GM21737 (cell line): ENCODE data around the gene DOK7.

Experiments
- ATAC-seq: cut with Tn5 transposase; IDR thresholded peaks from one replicate; pipeline ENCODE4 v1.9.1; 2021; ENCODE audit warnings: mild to moderate bottlenecking, moderate library complexity; ENCODE audit not compliant: unreplicated experiment

DOK7 gene

DNA sequence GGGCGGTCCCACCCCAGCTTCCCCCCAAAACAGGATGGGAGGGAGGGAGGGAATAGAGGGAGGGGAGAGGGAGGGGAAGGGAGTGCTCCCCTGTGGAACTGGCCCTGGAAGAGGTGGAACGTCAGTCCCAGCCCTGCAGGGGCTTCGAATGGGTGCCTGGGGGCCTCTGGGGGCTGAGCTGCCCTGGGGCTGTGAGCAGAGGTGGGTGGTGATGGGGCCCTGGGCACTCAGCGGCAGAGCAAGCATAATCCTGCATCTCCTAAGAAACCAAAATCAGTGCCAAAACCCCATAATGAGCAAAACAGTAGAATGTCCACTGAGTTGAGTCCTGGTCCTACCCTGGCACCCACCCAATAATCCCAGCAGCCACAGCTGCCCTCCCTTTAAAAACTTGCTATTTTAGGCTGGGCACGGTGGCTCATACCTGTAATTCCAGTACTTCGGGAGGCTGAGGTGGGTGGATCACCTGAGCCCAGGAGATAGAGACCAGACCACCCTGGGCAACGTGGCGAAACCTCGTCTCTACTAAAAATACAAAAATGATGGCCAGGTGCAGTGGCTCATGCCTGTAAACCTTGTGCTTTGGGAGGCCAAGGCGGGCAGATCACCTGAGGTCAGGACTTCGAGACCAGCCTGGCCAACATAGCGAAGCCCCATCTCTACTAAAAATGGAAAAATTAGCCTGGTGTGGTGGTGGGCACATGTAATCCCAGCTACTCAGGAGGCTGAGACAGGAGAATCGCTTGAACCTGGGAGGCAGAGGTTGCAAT lies 11.1 kb downstream of the DOK7 start:
- ATAC-seq: no peak

DNA sequence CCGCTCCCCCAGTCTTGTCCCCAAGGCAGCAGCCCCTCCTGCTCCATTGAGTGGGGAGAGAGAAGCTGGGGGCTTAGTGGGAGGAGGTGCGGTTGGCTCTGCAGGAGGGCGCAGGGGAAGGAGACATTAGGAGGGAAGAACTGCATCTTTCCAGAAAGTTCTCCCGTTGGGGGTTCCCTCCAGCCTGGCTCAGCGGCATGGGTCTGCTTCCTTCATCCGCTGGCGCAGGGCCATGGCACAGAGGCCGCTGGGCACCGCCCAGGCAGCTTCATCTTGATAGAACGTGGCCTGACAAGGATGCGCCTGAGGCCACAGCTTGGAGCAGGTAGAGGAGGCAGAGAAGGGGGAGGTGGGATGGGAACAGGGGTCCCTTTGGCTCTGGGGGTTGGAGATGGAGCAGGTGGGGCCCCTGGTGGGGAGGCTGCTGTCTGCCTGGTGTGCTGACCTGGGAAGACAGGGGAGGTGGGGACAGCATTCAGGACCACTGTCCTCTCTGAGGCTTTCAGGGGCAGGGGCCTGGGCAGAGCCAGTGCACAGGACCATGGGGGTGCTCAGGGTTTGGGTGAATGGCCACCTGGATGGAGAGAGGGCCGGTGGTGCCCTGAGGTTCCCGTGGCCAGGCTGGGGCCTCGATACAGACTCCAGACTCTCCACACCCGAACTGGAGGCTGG lies 12.1 kb downstream of the DOK7 start:
- no peak for ATAC-seq

DNA sequence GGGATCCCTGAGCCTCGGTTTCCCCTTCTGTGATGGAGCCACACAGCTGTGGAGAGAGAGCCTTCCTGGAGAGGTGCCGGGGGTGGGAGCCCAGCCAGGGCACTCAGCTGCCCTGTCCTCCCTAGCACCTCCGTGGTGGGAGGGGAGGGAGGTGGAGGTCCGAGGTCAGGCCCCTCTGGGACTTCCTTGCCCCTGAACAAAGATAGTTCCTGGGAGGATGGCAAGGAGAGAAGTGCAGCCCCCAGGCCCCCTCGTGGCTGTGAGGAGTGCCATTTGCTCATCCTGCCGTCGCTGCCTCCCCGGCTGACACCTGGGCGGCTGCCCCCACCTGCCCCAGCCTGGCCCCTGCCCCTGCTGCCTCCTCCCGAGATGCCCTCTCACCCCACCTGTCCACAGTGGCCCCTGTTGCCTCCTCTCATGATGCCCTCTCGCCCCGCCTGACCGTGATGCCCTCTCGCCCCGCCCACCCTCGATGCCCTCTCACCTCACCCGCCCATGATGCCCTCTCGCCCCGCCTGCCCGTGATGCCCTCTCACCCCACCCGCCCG lies 12.7 kb downstream of the DOK7 start:
- ATAC-seq: no peak

DNA sequence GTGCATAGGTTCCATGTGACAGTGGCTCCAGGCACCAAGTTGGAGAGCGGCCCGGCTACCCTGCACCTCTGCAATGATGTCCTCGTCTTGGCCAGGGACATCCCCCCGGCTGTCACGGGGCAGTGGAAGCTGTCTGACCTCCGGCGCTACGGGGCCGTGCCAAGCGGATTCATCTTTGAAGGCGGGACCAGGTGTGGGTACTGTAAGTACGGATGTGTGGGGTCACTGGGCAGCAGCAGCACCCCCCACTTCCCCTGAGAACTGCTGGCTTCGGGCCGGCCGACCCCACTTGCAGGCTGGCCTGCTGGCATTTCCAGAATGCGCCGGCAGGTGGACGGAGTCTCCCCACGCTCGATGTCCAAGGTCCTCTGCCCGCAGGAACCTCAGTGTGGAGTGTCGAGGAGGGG lies 13.2 kb downstream of the DOK7 start:
- no peak for ATAC-seq

DNA sequence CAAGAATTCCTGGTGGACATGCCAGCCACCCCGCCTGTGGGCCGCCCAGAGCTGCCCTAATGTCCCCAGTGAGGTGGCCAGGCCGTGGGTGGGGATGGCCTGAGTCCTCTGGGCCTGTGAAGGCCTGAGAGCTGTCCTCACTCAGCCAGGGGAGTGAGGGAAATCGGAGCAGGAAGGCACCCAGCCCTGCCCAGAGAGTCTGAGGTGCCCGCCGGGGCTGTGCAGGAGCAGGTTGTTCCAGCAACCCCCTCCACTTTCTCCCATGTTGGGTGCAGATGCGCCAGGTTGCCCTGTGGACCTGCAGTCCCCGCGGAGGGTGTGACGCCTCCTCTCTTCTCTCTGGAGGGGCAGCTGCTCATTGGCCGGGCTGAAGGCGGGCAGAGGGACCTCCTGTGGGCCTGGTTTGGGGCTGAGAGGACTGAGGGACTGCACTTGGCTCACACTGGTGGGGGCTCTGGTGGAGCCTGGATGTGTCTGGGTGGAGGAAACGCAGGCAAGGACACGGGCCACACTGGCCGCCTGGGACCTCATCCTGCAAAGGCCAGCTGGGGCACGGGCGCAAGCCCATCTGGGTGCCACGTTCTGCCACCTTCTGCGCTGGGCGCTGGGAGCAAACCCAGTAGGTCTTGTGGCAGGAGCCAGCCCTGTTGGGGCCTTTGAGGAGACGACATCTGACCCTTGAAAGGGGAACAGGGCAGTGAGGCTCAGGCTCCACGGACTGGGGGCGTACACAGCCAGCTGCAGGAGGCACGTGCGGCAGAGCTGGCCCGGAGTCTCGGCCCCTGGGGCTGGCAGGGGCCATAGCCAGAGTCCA lies 14.0 kb downstream of the DOK7 start:
- ATAC-seq: no peak

DNA sequence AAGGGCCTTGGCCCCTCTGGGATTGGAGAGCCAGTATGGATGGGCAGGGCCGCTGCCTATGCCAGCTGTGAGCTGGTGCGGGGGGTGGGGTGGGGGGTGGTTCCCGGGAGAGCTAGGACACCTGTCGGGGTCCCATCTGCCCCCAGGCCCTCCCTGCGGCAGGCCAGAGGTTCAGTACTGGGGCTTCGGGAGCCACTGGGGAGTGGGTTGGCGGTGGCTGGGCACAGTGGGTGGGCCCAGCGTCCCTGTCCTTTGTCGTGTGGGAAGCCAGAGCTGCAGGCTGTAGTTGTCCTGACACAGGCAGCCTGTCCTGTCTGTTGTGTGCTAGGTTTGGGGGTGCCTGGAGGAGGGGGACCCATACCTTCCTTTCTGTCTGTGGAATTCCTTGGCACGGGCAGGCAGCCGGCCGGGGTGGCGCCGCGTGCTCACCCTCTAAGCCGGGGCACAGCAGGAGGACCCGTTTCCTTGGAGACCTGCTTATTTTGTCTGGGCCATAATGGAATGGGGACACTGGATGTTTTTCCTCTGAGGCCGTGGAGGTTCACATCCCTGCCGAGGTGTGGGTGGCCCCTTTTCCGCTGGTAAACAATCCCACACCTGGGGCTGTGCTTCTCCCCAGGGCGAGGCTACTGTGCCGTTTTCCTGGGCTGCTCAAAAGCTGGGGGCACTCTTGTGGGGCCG lies 14.8 kb downstream of the DOK7 start:
- no peak for ATAC-seq

DNA sequence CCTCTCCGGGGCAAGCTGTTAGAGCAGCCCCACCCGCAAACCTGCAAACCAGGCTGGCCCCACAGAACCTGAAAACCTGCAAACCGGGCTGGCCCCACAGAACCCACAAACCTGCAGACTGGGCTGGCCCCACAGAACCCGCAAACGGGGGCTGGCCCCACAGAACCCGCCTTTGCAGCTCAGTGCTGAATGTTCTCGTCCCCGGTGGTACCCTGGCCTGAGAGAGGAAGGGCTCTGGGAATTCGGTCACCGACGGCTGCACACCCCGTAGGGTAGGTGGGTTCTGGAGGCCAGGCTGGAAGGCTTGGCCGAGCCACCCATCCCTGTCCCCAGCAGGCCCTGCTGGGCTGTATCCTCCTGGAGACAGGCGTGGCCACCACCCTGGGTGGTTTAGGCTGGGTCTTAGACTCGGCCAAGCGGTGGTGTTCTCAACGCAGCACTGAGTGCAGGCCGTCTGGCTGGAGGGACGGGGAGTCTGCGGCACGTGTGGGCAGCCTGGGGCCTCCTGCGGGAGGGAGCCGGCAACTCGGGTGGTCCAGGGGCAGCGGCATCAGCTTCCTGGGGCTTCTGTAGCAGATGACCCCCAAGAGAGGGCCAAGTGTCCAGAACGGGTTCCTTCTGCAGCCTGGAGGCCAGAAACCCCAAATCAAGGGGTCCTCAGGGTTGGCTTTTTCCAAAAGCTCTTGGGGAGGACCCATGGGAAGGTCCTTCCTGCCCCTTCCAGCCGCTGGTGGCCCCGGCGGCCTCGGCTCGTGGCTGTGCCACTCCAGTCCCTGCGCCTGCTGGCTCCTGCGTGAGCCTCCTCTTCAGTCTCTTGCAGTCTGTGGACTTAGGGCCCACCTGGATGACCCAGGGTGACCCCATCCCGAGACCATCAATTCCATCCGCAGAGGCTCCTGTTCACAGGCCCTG lies 15.6 kb downstream of the DOK7 start:
- ATAC-seq: no peak

DNA sequence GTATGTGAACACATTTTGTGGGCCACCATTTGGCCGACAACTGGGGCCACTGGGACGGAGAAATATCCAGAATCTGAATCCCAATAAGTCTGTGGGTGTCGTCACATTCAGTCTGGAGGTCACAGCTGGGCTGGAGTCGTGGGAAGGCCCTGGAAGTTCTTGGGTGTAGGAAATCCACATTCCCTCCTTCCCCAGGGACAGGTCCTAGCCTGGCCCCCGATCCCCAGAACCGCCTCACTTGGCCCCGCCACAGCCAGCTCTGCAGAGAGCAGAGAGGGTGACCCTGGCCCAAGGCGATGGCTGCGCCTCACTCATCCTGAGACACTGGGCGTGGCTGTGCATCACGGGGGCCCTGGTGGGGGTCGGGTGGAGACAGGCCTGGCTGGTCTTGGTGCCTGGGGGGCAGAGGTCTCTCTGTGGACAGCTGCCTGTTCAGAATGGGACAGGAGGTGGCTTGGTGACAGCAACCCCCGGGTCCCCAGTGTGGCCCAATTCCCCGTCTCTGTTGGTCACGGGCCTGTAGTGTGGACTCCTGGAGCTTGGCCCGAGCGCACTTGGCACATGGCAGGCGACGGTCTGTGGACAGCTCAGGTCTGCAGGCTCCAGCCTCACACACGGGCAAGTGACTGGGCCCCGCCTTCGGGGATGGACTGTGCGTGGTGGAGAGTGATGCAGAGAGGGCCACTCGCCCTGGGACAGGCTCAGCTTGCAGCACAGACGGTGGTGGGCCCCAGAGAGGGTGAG lies 16.4 kb downstream of the DOK7 start:
- ATAC-seq: no peak

DNA sequence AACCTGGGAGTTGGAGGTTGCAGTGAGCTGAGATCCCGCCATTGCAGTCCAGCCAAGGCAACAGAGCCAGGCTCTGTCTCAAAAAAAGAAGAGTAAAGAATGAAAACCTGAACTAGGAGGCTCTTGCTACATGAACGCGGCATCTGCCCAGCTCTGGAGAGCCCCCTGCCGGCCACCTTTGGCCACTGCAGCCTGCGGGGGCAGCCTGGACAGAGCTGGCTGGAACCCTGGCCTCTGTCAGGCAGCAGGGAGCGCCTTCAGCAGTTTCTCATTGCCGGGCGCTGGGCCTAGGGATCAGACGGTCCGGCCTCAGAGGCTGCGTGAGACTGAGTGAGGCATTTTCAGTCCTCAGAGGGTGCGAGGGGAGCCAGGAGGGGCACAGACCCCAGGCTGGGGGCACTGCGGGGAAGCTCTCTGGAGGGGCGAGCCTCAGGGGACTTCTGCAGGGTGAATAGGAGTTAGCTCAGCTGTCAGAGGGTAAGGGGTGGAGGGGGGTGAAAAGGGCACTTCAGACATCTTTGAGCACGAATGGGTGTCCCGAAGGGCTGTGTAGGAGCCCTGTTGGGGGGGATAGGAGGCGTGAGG lies 17.5 kb downstream of the DOK7 start:
- ATAC-seq: no peak

DNA sequence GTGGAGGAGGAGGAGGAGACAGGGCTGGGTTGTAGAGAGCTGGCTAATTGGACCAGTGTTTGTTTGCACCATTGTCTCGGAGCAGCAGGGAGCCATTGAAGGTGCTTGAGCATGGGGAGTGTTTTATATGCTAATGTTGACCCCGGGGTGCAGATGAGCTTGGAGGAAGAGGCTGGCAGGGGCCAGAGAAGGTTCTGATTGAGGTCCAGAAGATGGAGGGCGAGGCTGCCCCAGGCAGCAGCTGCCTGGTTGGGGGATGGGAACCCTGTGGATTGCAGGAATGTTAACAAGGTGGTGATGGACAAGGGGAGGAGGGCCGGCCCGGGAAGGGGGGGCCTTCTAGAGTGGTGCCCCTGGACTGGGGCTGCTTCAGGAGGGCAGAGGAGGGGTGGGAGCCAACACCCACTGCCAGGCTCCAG lies 18.0 kb downstream of the DOK7 start:
- no peak for ATAC-seq

DNA sequence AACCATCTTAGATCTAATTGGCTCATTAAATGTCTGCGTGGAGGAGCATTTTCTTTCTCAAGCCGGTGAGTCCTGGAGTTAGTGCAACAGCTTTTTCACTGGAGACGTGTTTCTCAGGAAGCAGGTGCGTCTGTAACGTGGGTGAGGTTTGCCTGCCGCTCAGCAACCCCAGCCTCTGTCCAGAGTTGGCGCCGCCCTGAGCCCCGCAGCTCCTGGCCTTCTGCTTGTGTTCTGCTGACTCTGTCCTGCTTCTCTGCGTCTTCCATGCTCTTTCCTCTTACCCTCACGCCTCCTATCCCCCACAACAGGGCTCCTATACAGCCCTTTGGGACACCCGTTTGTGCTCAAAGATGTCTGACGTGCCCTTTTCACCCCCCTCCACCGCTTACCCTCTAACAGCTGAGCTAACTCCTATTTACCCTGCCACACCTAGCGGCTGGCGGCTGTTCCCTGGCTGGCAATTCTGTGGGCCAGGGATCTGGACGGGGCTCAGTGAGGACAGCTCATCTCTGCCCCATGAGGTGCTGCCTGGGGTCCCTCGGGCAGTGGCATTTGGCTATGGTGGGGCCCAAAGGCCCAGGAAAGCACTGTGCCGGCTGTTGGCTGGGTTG lies 18.8 kb downstream of the DOK7 start:
- ATAC-seq: no peak

DNA sequence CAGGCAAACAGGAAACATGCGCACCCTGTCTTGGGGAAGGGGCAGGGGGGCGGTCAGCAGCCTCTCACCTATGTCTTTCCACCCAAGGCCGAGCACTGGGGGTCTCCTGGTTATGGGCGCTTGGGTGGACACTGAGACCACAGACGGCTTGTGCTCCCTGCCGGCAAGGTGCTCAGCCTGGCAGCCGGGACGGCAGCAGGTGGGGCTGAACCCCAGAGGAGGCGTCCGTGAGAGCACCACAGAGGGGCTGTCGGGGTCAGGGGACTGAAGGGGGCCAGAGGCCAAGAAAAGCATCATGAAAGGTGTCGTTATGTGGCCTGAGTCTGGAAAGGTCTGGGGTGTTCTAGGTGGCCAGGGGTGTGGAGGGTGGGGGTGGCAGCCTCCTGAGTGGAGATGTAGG lies 19.6 kb downstream of the DOK7 start:
- ATAC-seq: no peak

DNA sequence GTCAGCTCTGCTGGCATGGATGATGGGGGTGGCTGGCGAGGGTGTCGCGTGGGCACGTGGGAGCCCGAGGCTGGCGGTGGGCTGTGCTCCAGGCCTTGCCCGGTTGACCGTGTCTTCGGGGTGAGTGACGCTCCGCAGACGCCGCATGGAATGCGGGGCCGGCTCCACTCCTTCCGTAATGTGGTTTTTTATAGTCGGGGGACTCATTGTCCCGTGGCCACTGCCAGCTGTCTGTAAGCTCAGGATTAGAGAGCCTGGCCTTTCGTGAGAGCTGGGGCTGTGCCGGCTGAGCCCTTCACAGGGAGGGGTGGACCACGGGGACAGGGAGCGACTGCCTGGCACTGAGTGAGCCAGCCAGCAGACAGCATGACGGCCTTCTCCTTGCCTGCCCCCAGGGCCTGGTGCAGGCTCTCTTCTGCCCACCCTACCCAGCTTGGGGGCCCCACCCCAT lies 20.4 kb downstream of the DOK7 start:
- ATAC-seq: no peak

DNA sequence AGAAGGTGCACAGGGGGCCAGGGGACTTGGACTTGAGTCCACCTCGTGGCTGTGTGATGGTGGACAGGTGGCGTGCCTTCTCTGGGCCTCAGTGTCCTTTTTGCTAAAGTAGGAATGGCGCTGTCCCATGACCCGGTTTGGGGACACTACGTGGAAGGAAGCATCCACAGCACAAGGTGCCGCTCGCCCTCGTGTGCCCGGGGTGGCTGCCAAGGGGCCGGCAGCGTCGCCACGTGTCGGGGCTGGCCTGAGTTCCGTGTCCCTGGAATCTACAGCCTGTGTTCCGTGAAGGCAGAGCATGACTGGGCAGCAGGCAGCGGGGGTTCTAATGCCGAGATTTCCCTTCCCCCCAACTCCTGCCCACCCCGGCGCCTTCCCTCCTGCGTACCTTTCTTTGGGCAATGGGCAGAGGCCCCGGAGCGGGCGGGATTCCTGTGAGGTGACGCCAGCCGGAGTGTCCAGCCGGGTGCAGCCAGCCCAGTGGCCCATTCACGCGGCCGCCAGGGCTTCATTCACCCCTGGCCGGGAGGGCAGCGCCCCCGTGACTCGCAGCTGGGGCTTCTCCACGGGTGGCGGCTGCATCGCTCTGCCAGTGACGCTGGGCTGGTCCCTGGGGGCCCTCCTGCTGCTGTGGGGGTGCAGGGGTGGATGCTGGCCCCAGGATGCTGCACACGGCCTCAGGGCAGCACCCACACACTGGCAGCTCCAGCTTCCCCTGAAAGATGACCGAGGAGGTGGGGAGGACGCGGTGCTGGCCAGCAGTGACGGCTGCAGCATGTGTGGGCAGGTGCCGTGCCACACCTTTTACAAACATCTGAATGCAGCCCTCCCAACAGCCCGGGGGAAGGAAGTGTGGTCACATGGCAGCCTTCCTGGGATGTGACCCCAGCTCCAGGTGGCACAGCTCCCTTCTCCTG lies 21.2 kb downstream of the DOK7 start:
- no peak for ATAC-seq

DNA sequence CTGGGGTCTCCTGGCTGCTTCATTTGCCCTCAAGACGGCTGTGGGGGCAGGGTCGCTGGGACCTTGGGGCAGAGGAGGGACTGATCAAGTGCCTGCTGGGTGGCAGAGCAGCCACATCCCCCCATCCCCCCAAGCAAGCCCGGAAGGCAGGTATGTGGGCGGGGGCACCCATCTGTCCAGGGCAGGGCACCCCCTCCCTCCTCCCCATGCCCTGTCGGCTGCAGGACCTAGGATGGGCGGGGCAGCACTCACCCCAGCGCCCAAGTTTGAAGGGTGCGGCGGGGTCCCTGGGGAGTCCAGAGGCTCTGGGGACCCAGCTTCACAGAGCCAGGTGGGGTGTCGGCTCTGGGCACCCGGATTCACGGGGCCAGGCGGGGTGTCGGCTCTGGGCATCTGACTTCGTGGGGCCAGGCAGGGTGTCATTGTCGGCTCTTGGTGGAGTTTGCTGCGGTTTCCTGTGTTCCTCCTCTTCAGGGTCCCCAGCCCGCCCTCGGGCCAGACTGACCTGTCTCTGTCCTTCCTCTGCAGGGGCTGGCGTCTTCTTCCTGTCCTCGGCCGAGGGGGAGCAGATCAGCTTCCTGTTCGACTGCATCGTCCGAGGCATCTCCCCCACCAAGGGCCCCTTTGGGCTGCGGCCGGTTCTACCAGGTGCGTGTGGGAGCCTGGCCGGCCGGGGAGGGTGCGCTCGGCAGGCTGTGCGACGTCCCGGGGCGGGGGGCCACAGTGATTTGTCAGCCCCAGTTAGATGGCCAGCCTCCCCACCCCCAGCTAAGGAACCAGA lies 22.1 kb downstream of the DOK7 start:
- no peak for ATAC-seq

DNA sequence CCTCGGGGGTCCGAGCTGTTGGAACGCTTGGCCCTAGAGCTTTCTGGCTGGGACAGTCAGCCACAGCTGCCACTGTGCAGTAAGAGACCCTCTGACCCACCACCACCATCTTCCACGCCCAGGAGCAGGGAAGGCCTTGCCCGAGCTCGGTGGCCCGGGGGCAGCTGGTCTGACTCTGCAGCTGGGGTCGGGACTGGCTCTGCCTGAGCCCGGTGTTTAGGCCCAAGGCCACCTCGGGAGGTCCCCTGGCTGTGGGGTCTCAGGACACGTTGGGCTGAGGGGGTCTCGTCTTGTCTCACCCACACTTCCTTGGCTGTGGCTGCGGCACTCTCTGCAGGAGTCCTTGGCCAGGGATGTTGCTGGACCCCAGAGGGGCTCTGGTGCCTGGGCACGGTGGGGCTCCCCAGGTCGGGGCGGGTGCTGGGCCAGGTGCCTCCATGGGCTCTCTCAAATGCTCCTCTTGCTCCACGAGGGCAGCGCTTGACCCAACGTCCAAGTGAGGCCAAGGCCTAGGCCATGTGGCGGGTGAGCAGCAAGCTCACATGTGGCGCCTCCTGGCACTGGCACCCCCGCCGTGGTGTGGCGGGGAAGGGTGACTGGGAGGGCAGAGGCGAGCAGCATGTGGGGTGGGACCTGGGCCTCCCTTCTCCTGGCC lies 22.9 kb downstream of the DOK7 start:
- no peak for ATAC-seq
